H1 (cell line): Measurements from ENCODE around the gene NRXN3. TPM values are rescaled to one million over a fixed set of nuclear protein-coding genes. Genes with fewer than 3 reads are reported as not detected.

Source experiments
- CTCF ChIA-PET: fragments of 300-600 bp; sonication (Branson Sonifier 250); formaldehyde crosslinking; loops from one replicate; lab custom pipeline; 2021; ENCODE audit not compliant: partially characterized antibody; lab: Charles Lee
- POLR2A ChIA-PET: fragments of 300-600 bp; sonication (Branson Sonifier 250); formaldehyde crosslinking; loops from one replicate; lab custom pipeline; 2021; ENCODE audit warnings: inconsistent platforms; ENCODE audit not compliant: partially characterized antibody; lab: Charles Lee
- DNase-seq, 2 experiments: peaks; one replicate each; pipeline versions ENCODE4 v3.0.0 to v3.0.0-alpha.2; 2010 to 2022; ENCODE audit warnings: low spot score in 2 of 2, low read depth in 1 of 2, mixed read lengths in 1 of 2
- FAIRE-seq: peaks from 2 replicates; lab custom pipeline; 2011; peaks lifted over from hg19 to GRCh38; lab: Jason Lieb, UNC
- H2AFZ ChIP-seq: 2 replicates; pipeline ENCODE4 v1.8.1; 2012; ENCODE audit warnings: low read length, inconsistent platforms
- H2AK5ac ChIP-seq: 2 replicates; pipeline ENCODE4 v1.6.1; 2013; ENCODE audit warnings: low read depth, low read length
- H2BK120ac ChIP-seq: replicated peaks from 2 replicates; pipeline ENCODE3; 2013; ENCODE audit warnings: low read depth, low read length, inconsistent platforms
- H2BK12ac ChIP-seq: 2 replicates; pipeline ENCODE4 v1.6.1; 2013; ENCODE audit warnings: low read depth, low read length
- H2BK15ac ChIP-seq: 2 replicates; pipeline ENCODE4 v1.6.1; 2013; ENCODE audit warnings: low read length
- H2BK20ac ChIP-seq: 2 replicates; pipeline ENCODE4 v1.6.1; 2013; ENCODE audit warnings: low read length
- H2BK5ac ChIP-seq: 2 replicates; pipeline ENCODE4 v1.6.1; 2013; ENCODE audit warnings: low read depth, low read length
- H3K14ac ChIP-seq: 2 replicates; pipeline ENCODE4 v1.6.1; 2013; ENCODE audit warnings: inconsistent platforms; ENCODE audit not compliant: insufficient read length
- H3K18ac ChIP-seq: 2 replicates; pipeline ENCODE4 v1.6.1; 2013; ENCODE audit warnings: low read length; ENCODE audit errors: extremely low read depth
- H3K23ac ChIP-seq: 2 replicates; pipeline ENCODE4 v1.6.1; 2013; ENCODE audit warnings: inconsistent platforms; ENCODE audit not compliant: insufficient read length
- H3K23me2 ChIP-seq: 2 replicates; pipeline ENCODE4 v1.6.1; 2013; ENCODE audit warnings: low read depth, low read length
- H3K27ac ChIP-seq: 2 replicates; pipeline ENCODE4 v1.6.1; 2011; ENCODE audit warnings: low read depth, low read length, inconsistent platforms
- H3K27me3 ChIP-seq, 4 experiments: replicated peaks in 1 of 4; 1 replicate in 1 of 4; 2 replicates in 3 of 4; pipeline versions ENCODE4 v1.6.1 to v1.8.1; 2011 to 2013; ENCODE audit warnings: low read length in 3 of 4, mild to moderate bottlenecking in 3 of 4, inconsistent platforms in 2 of 4, mixed read lengths in 2 of 4, moderate library complexity in 1 of 4; ENCODE audit not compliant: control insufficient read depth in 3 of 4, insufficient read depth in 3 of 4; ENCODE audit errors: extremely low read depth in 1 of 4
- H3K36me3 ChIP-seq, 4 experiments: 2 replicates each; pipeline versions ENCODE4 v1.6.1 to v1.8.1; 2011 to 2013; ENCODE audit warnings: mild to moderate bottlenecking in 4 of 4, low read length in 3 of 4, moderate library complexity in 2 of 4, control low read depth in 1 of 4, inconsistent platforms in 1 of 4; ENCODE audit not compliant: insufficient read depth in 4 of 4, control insufficient read depth in 2 of 4
- H3K4ac ChIP-seq: replicated peaks from 2 replicates; pipeline ENCODE3; 2013; ENCODE audit warnings: low read length, low read depth, mixed read lengths, inconsistent platforms; ENCODE audit not compliant: insufficient read length
- H3K4me1 ChIP-seq, 4 experiments: replicated peaks in 1 of 4; 1 replicate in 1 of 4; 2 replicates in 3 of 4; pipeline versions ENCODE4 v1.6.1 to v1.8.1; 2011 to 2013; ENCODE audit warnings: low read length in 3 of 4, inconsistent platforms in 2 of 4, mixed read lengths in 1 of 4; ENCODE audit not compliant: insufficient read depth in 4 of 4, control insufficient read depth in 3 of 4
- H3K4me2 ChIP-seq, 2 experiments: 2 replicates each; pipeline versions ENCODE4 v1.6.1 to v1.8.1; 2011 to 2013; ENCODE audit warnings: low read depth in 2 of 2, low read length in 2 of 2, control low read depth in 1 of 2, inconsistent platforms in 1 of 2, mild to moderate bottlenecking in 1 of 2; ENCODE audit not compliant: insufficient read depth in 1 of 2
- H3K4me3 ChIP-seq, 4 experiments: fragments of 200-600, 300-600 bp in 1 of 4; sonication (generic), shearing (Covaris generic), sonication (Bioruptor Twin) in 1 of 4; 2 replicates each; pipeline versions ENCODE4 v1.5.1 to v1.8.1; 2011 to 2016; ENCODE audit warnings: low read length in 4 of 4, low read depth in 3 of 4, control low read depth in 2 of 4, inconsistent platforms in 2 of 4, mild to moderate bottlenecking in 2 of 4, mixed read lengths in 1 of 4, moderate library complexity in 1 of 4; ENCODE audit not compliant: insufficient read depth in 2 of 4; ENCODE audit errors: extremely low read depth in 1 of 4
- H3K56ac ChIP-seq: replicated peaks from 2 replicates; pipeline ENCODE3; 2013; ENCODE audit warnings: low read depth, mild to moderate bottlenecking, mixed read lengths, low read length, inconsistent platforms; ENCODE audit not compliant: insufficient read length
- H3K79me1 ChIP-seq: 2 replicates; pipeline ENCODE4 v1.6.1; 2013; ENCODE audit warnings: low read depth, low read length, control low read depth
- H3K79me2 ChIP-seq, 2 experiments: 2 replicates each; pipeline versions ENCODE4 v1.6.1 to v1.8.1; 2012 to 2013; ENCODE audit warnings: low read length in 2 of 2, mild to moderate bottlenecking in 2 of 2, inconsistent platforms in 1 of 2; ENCODE audit not compliant: insufficient read depth in 2 of 2, control insufficient read depth in 1 of 2
- H3K9ac ChIP-seq, 4 experiments: replicated peaks in 1 of 4; 1 replicate in 1 of 4; 2 replicates in 3 of 4; pipeline versions ENCODE4 v1.6.1 to v1.8.1; 2011 to 2013; ENCODE audit warnings: low read depth in 3 of 4, low read length in 3 of 4, control low read depth in 2 of 4, mild to moderate bottlenecking in 2 of 4, moderate library complexity in 2 of 4, inconsistent platforms in 1 of 4; ENCODE audit errors: extremely low read depth in 1 of 4
- H3K9me3 ChIP-seq, 2 experiments: 2 replicates each; pipeline versions ENCODE4 v1.6.1 to v1.8.1; 2012 to 2013; ENCODE audit warnings: mild to moderate bottlenecking in 2 of 2, moderate library complexity in 2 of 2, control low read depth in 1 of 2, inconsistent platforms in 1 of 2, low read depth in 1 of 2, low read length in 1 of 2, mixed read lengths in 1 of 2; ENCODE audit not compliant: insufficient read depth in 2 of 2
- H4K20me1 ChIP-seq, 2 experiments: replicated peaks in 1 of 2; 2 replicates each; pipeline versions ENCODE3 to v1.8.1; 2011 to 2013; ENCODE audit warnings: inconsistent platforms in 2 of 2, low read length in 2 of 2, mild to moderate bottlenecking in 1 of 2; ENCODE audit not compliant: insufficient read depth in 2 of 2, control insufficient read depth in 1 of 2
- H4K5ac ChIP-seq: 2 replicates; pipeline ENCODE4 v1.6.1; 2013; ENCODE audit warnings: low read length, low read depth, mixed read lengths, inconsistent platforms; ENCODE audit not compliant: insufficient read length
- H4K8ac ChIP-seq: 2 replicates; pipeline ENCODE4 v1.8.0; 2013; ENCODE audit warnings: mild to moderate bottlenecking, moderate library complexity, low read length, inconsistent platforms; ENCODE audit not compliant: insufficient read depth; ENCODE audit errors: extremely low read depth
- H4K91ac ChIP-seq: replicated peaks from 2 replicates; pipeline ENCODE3; 2013; ENCODE audit warnings: low read length, mixed read lengths, inconsistent platforms; ENCODE audit not compliant: insufficient read length
- BRCA1 ChIP-seq: IDR thresholded peaks from 2 replicates; pipeline ENCODE4 v1.6.1; 2012; ENCODE audit warnings: low read depth, low read length, improper control_type of control experiment
- CTCF ChIP-seq, 3 experiments: IDR thresholded peaks; 1 replicate in 2 of 3; 2 replicates in 1 of 3; pipeline versions ENCODE4 v1.5.1 to v1.6.1; 2011; ENCODE audit warnings: low read length in 3 of 3, mild to moderate bottlenecking in 3 of 3, inconsistent platforms in 2 of 3, low read depth in 1 of 3, moderate library complexity in 1 of 3; ENCODE audit not compliant: insufficient read depth in 1 of 3; ENCODE audit errors: control extremely low read depth in 1 of 3
- FOSL1 ChIP-seq: IDR thresholded peaks from 2 replicates; pipeline ENCODE4 v1.6.1; 2011; ENCODE audit warnings: mild to moderate bottlenecking, low read depth, low read length, moderate library complexity; ENCODE audit not compliant: insufficient read depth
- GABPA ChIP-seq: IDR thresholded peaks from 2 replicates; pipeline ENCODE4 v1.6.1; 2011; ENCODE audit warnings: mild to moderate bottlenecking, low read length, moderate library complexity, borderline replicate concordance; ENCODE audit not compliant: insufficient read depth
- HDAC2 ChIP-seq, 2 experiments: fragments of 300-600 bp in 1 of 2; sonication (generic) in 1 of 2; IDR thresholded peaks; 2 replicates each; pipeline ENCODE4 v1.6.1; 2011 to 2012; ENCODE audit warnings: low read depth in 2 of 2, low read length in 2 of 2, mild to moderate bottlenecking in 2 of 2, moderate library complexity in 2 of 2, borderline replicate concordance in 1 of 2, inconsistent platforms in 1 of 2
- NANOG ChIP-seq: IDR thresholded peaks from 2 replicates; pipeline ENCODE4 v1.6.1; 2011; ENCODE audit warnings: low read length, low read depth, mild to moderate bottlenecking, inconsistent platforms; ENCODE audit not compliant: insufficient read depth, poor library complexity, severe bottlenecking
- RBBP5 ChIP-seq: IDR thresholded peaks from 2 replicates; pipeline ENCODE4 v1.7.1; 2012; ENCODE audit warnings: low read depth, mild to moderate bottlenecking, inconsistent platforms, low read length, moderate library complexity, borderline replicate concordance
- RXRA ChIP-seq: IDR thresholded peaks from 2 replicates; pipeline ENCODE4 v1.6.1; 2011; ENCODE audit warnings: low read depth, mild to moderate bottlenecking, low read length, moderate library complexity; ENCODE audit not compliant: insufficient read depth
- SIN3A ChIP-seq, 2 experiments: IDR thresholded peaks in 1 of 2; conservative IDR thresholded peaks in 1 of 2; 2 replicates each; pipeline ENCODE4 v1.6.1; 2011 to 2012; ENCODE audit warnings: low read length in 2 of 2, improper control_type of control experiment in 1 of 2, low read depth in 1 of 2, mild to moderate bottlenecking in 1 of 2
- TEAD4 ChIP-seq: IDR thresholded peaks from 2 replicates; pipeline ENCODE4 v1.6.1; 2012; ENCODE audit warnings: low read depth, low read length, inconsistent platforms, mixed read lengths
- WGBS, 2 experiments: shearing (Covaris generic) in 1 of 2; methylation state at CpG; one replicate each; pipeline versions ENCODE4 v1.1.6 to v1.1.7; 2013 to 2015; ENCODE audit warnings: low lambda C conversion rate in 2 of 2, mixed read lengths in 2 of 2, inconsistent platforms in 1 of 2, low coverage in 1 of 2, missing lambda C conversion rate in 1 of 2; ENCODE audit not compliant: insufficient replicate concordance in 2 of 2, insufficient coverage in 1 of 2, insufficient read length in 1 of 2; ENCODE audit errors: extremely low coverage in 1 of 2, missing lambda C conversion rate in 1 of 2; 5-methylcytosine and 5-hydroxymethylcytosine counted together
- polyA plus RNA-seq, 7 experiments: library from polyadenylated mRNA; depleted of rRNA in 3 of 7; stranded (reverse) in 5 of 7; unstranded in 2 of 7; fragments of >200 nt in 5 of 7; fragments of 200-250 nt in 2 of 7; gene quantifications; 1 replicate in 5 of 7; 2 replicates in 1 of 7; 4 replicates in 1 of 7; pipeline versions ENCODE4 v1.2.1 to v1.2.3, GENCODE V29; 2011 to 2013; ENCODE audit warnings: missing spikeins in 2 of 7, mixed read lengths in 2 of 7
- total RNA-seq: library from RNA; stranded (reverse); fragmentation: NEBNext Ultra II Directional; extraction: Animal tissue kit (Norgen Biotek cat#: 25700); gene quantifications from 2 replicates; pipeline ENCODE4 v1.2.1, GENCODE V29; 2021

Gene NRXN3
- total and polyA plus RNA-seq, 2 of the 8 experiments (the other 6 are each of a cell fraction or from before 2014, with no cell fraction given) = 2.6 to 4.1 TPM

GRCh38 chr14:79083356-79083755, 913.2 kb downstream of the NRXN3 start:
- no peak overlapping the region for H3K4me2 ChIP-seq
- TF ChIP-seq CTCF (IDR thresholded peaks at IDR 0.05; ENCODE audit: control extremely low read depth in 1 of 3, insufficient read depth in 1 of 3, low read depth in 1 of 3, low read length in 3 of 3) (no peak), GABPA (no peak), RXRA (no peak), HDAC2 (IDR thresholded peaks at IDR 0.05; ENCODE audit: borderline replicate concordance in 1 of 2, low read depth in 2 of 2, low read length in 2 of 2) (no peak), SIN3A (conservative IDR thresholded peaks at IDR 0.05 in 1 of 2, IDR thresholded peaks at IDR 0.05 in 1 of 2; ENCODE audit: low read depth in 1 of 2, low read length in 2 of 2) (no peak), NANOG (no peak), TEAD4 (no peak), RBBP5 (no peak), BRCA1 (no peak), FOSL1 (no peak)
- no peak overlapping the region for H3K56ac ChIP-seq
- no peak overlapping the region for H3K14ac ChIP-seq
- H2AK5ac ChIP-seq = no peak overlapping the region
- no peak overlapping the region for H4K5ac ChIP-seq
- H2BK15ac ChIP-seq = no peak overlapping the region
- H4K20me1 ChIP-seq = no peaks in the 10 kb centered on the region
- no peak overlapping the region for H2AFZ ChIP-seq
- 67% methylated on average over 4 of the region's 4 CpGs; no CpG with 5 or more reads in 1 of the 2 experiments for WGBS, 2 experiments
- H3K4me1 ChIP-seq = no peaks in the 10 kb centered on the region
- H4K91ac ChIP-seq = no peak overlapping the region
- H3K9ac ChIP-seq = no peak overlapping the region
- no peaks in the 10 kb centered on the region for H3K27me3 ChIP-seq
- H3K36me3 ChIP-seq = no peaks in the 10 kb centered on the region
- no peak overlapping the region for H3K18ac ChIP-seq
- no peaks in the 10 kb centered on the region for H3K79me1 ChIP-seq
- FAIRE-seq (no peak), DNase-seq (no peak)
- H3K4ac ChIP-seq = no peak overlapping the region
- no peak overlapping the region for H2BK120ac ChIP-seq
- H2BK5ac ChIP-seq = no peak overlapping the region
- ChIA-PET CTCF (no interaction called here), POLR2A (no interaction called here)
- H2BK20ac ChIP-seq = no peak overlapping the region
- H3K23ac ChIP-seq = no peak overlapping the region
- no peaks in the 10 kb centered on the region for H3K23me2 ChIP-seq
- H4K8ac ChIP-seq = no peak overlapping the region
- H2BK12ac ChIP-seq = no peak overlapping the region
- no peak overlapping the region for H3K27ac ChIP-seq
- H3K4me3 ChIP-seq = no peak overlapping the region
- H3K79me2 ChIP-seq = no peaks in the 10 kb centered on the region
- no peaks in the 10 kb centered on the region for H3K9me3 ChIP-seq
